Ishikawa (cell line): ENCODE results near the gene CEP112.

Experiments used
- CEBPB ChIP-seq: IDR thresholded peaks from 2 replicates; pipeline ENCODE4 v1.6.1; 2012
- CREB1 ChIP-seq: IDR thresholded peaks from 2 replicates; pipeline ENCODE4 v1.6.1; 2012; ENCODE audit warnings: low read depth
- EGR1 ChIP-seq: IDR thresholded peaks from 2 replicates; pipeline ENCODE4 v1.6.1; 2012
- EP300 ChIP-seq: IDR thresholded peaks from 2 replicates; pipeline ENCODE4 v1.6.1; 2012; ENCODE audit warnings: borderline replicate concordance
- FOXM1 ChIP-seq: IDR thresholded peaks from 2 replicates; pipeline ENCODE4 v1.6.1; 2012; ENCODE audit warnings: low read depth, borderline replicate concordance
- MAX ChIP-seq: IDR thresholded peaks from 2 replicates; pipeline ENCODE4 v1.6.1; 2012
- NFIC ChIP-seq: IDR thresholded peaks from 2 replicates; pipeline ENCODE4 v1.6.1; 2012
- RAD21 ChIP-seq: IDR thresholded peaks from 2 replicates; pipeline ENCODE4 v1.6.1; 2012; ENCODE audit warnings: low read depth
- TAF1 ChIP-seq: IDR thresholded peaks from 2 replicates; pipeline ENCODE4 v1.6.1; 2012; ENCODE audit warnings: low read depth, mild to moderate bottlenecking
- TCF12 ChIP-seq: IDR thresholded peaks from 2 replicates; pipeline ENCODE4 v1.6.1; 2012; ENCODE audit warnings: low read depth
- TEAD4 ChIP-seq: IDR thresholded peaks from 2 replicates; pipeline ENCODE4 v1.6.1; 2012
- YY1 ChIP-seq: IDR thresholded peaks from 2 replicates; pipeline ENCODE4 v1.6.1; 2012; ENCODE audit warnings: low read depth
- ZBTB7A ChIP-seq: IDR thresholded peaks from 2 replicates; pipeline ENCODE4 v1.6.1; 2012; ENCODE audit warnings: low read depth
- TF ChIP-seq, protein P1 (sequence below): IDR thresholded peaks from 2 replicates; pipeline ENCODE4 v1.6.1; 2012
- TF ChIP-seq, protein P2 (sequence below): IDR thresholded peaks from 2 replicates; pipeline ENCODE4 v1.6.1; 2012; ENCODE audit warnings: low read depth, mild to moderate bottlenecking

CEP112 gene

DNA sequence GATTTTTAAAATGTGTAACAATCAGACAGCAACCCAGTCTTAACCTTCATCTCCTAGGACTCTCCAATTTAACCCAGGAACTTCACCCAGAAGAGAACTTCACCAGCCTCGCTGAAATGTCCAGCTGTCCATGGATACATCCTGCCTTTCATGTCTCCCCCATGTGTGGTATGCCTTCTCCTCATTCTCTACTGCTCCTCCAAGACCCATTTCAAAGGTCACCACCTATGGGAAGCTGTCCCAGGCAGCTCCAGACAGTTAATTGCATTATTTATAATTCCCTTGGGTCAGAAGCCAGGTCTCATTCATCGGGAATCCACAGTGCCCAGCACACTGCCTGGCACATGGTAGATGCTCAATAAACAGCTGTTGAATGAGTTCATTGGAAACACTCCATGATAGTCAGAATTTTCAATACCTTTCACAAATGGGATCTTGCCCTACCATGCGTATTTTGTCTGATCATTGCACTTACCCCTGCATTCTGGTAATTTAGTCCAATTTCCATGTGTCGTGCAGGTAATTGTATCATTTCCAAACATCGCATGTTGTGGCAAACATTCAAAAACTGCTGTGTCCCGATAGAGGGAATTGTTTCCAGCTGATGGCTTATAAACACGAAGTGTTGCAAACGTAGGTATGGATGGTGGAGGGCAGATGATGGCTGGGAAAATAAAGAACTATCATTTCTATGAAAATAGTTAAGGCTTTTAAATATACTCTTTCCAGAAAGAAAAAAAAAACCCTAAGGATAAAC, 28.3 kb upstream of the CEP112 start:
- no peak for TF ChIP-seq YY1
- no peak for TF ChIP-seq CREB1
- TF ChIP-seq CEBPB = no peak

GRCh38 chr17:66215529-66215911, 23.6 kb upstream of the CEP112 start:
- no peak for TF ChIP-seq TCF12
- TF ChIP-seq RAD21 = no peak
- TF ChIP-seq TEAD4 = no peak
- no peak for TF ChIP-seq MAX
- TF ChIP-seq, protein P1, sequence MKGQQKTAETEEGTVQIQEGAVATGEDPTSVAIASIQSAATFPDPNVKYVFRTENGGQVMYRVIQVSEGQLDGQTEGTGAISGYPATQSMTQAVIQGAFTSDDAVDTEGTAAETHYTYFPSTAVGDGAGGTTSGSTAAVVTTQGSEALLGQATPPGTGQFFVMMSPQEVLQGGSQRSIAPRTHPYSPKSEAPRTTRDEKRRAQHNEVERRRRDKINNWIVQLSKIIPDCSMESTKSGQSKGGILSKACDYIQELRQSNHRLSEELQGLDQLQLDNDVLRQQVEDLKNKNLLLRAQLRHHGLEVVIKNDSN = no peak
- no peak for TF ChIP-seq YY1
- TF ChIP-seq FOXM1 = no peak
- TF ChIP-seq EP300 = no peak
- TF ChIP-seq, protein P2, sequence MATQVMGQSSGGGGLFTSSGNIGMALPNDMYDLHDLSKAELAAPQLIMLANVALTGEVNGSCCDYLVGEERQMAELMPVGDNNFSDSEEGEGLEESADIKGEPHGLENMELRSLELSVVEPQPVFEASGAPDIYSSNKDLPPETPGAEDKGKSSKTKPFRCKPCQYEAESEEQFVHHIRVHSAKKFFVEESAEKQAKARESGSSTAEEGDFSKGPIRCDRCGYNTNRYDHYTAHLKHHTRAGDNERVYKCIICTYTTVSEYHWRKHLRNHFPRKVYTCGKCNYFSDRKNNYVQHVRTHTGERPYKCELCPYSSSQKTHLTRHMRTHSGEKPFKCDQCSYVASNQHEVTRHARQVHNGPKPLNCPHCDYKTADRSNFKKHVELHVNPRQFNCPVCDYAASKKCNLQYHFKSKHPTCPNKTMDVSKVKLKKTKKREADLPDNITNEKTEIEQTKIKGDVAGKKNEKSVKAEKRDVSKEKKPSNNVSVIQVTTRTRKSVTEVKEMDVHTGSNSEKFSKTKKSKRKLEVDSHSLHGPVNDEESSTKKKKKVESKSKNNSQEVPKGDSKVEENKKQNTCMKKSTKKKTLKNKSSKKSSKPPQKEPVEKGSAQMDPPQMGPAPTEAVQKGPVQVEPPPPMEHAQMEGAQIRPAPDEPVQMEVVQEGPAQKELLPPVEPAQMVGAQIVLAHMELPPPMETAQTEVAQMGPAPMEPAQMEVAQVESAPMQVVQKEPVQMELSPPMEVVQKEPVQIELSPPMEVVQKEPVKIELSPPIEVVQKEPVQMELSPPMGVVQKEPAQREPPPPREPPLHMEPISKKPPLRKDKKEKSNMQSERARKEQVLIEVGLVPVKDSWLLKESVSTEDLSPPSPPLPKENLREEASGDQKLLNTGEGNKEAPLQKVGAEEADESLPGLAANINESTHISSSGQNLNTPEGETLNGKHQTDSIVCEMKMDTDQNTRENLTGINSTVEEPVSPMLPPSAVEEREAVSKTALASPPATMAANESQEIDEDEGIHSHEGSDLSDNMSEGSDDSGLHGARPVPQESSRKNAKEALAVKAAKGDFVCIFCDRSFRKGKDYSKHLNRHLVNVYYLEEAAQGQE = no peak
- no peak for TF ChIP-seq CREB1
- no peak for TF ChIP-seq NFIC
- no peak for TF ChIP-seq TAF1

DNA sequence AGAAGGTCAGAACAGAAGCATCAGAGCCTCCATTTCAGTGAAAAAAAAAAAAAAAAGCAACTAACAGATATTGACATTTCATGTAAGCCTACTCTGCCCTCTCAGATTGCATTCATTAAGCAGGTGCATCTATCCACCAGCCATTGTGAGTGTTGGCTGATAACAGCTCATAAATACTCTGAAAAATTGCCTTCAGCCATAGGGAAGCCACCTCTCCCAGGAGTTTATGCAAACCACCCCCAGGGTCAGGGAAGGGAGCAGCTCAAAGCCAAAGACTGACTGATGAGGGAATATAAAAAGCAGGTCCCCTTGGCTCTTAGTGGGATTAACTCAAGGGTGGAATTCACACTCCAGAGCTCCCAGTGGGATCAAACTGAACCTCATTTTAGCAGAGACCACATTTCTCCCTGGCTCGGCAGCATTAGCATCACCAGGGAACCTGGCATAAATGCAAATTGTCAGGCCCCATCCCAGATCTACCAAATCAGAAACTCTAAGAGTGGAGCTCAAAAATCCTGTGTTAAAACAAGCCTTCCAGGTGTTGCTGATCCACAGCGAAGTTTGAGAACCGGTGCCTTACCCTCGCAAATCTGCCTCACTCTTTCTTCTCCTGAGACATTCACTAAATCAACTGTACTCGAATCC, 23.1 kb upstream of the CEP112 start:
- TF ChIP-seq TEAD4 (no peak), EP300 (no peak), RAD21 (no peak), FOXM1 (no peak), TCF12 (no peak)
- TF ChIP-seq, protein P2 = no peak

DNA sequence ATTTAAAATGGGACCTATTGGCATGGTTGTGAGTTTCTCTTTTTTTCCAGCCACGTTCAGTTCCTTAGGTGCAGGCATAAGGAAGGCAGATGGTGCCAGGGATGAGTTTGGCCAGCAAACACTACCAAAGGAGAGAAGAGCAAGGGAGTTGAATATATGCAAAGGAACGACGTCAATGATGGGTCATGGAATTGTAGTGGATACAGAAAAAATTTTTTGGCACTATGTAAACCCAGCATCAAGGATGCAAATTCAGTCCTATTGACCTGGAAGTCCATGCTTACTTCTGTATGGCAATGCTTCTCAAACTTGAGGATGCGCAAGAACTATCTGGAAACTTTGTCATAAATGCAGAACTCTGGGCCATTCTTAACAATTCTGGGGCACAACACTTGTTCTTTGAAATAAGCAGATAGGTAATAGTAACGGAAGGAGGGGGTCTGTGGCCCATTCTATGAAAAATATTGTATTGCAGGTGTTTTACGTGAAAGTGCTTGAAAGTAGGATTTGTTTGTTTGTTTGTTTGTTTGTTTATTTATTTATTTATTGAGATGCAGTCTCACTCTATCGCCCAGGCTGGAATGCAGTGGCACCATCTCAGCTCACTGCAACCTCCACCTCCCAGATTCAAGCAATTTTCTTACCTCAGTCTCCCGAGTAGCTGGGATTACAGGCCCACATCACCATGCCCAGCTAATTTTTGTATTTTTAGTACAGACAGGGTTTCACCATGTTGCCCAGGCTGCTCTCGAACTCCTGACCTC, 19.3 kb upstream of the CEP112 start:
- TF ChIP-seq CEBPB = no peak
- TF ChIP-seq NFIC = no peak
- no peak for TF ChIP-seq EP300

DNA sequence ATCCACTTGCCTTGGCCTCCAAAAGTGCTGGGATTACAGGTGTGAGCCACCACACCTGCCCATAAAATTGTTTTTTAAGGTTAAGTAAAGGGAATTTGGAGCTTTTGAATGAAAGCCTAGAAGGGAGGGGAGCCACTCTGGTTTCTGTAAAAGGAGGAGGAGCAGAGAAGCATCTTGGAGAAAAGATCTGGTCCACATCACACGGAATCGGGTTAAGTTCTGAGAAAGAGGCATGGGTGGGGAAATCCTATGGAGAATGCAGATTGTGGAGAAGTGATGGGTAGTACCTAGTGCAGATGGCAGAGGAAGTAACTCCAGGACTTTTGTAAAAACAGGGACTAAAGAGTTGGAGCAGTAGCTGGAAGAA, 18.3 kb upstream of the CEP112 start:
- no peak for TF ChIP-seq NFIC
- TF ChIP-seq ZBTB7A = no peak
- TF ChIP-seq, protein P1 = no peak
- TF ChIP-seq CREB1 = no peak
- TF ChIP-seq, protein P2 = no peak
- TF ChIP-seq TAF1 = no peak
- no peak for TF ChIP-seq RAD21
- no peak for TF ChIP-seq MAX
- TF ChIP-seq FOXM1 = no peak
- no peak for TF ChIP-seq YY1
- no peak for TF ChIP-seq EP300
- TF ChIP-seq TEAD4 = no peak
- no peak for TF ChIP-seq EGR1
